HG02973 (cell line): ENCODE data around the gene DUSP6.

ENCODE experiments used
- ATAC-seq: cut with Tn5 transposase; IDR thresholded peaks from one replicate; pipeline ENCODE4 v1.9.1; 2021; ENCODE audit warnings: moderate library complexity; ENCODE audit not compliant: unreplicated experiment

The DUSP6 gene

GRCh38 chr12:89305373-89305772, 46.9 kb downstream of the DUSP6 start:
- no peak for ATAC-seq

- no peak for ATAC-seq
Measured at GRCh38 chr12:89299931-89300330, 52.4 kb downstream of the DUSP6 start.

- ATAC-seq: no peak
Measured at GRCh38 chr12:89299417-89299816, 52.9 kb downstream of the DUSP6 start.
